Neural crest cell (in vitro differentiated cells): ENCODE data around the gene MED23. TPM values are rescaled to one million over a fixed set of nuclear protein-coding genes. Genes with fewer than 3 reads are reported as not detected.

Source experiments
- DNase-seq: peaks from one replicate; pipeline ENCODE4 v3.0.0; 2021; ENCODE audit warnings: low read depth, mixed read lengths, low spot score
- H3K27ac Mint-ChIP-seq: one replicate; pipeline ENCODE4 v1.8.0; 2021; ENCODE audit warnings: mild to moderate bottlenecking, mixed read lengths; ENCODE audit not compliant: unreplicated experiment
- H3K27me3 Mint-ChIP-seq: 2 replicates; pipeline ENCODE4 v1.8.0; 2021; ENCODE audit warnings: low read depth, mild to moderate bottlenecking, mixed read lengths
- H3K36me3 Mint-ChIP-seq: 2 replicates; pipeline ENCODE4 v1.8.0; 2021; ENCODE audit warnings: low read depth, mild to moderate bottlenecking, mixed read lengths
- H3K4me1 Mint-ChIP-seq: 2 replicates; pipeline ENCODE4 v1.8.0; 2021; ENCODE audit warnings: mixed read lengths
- H3K4me3 Mint-ChIP-seq: one replicate; pipeline ENCODE4 v1.8.0; 2021; ENCODE audit warnings: mild to moderate bottlenecking, mixed read lengths
- H3K9me3 Mint-ChIP-seq: 2 replicates; pipeline ENCODE4 v1.8.0; 2021; ENCODE audit warnings: mixed read lengths
- CTCF ChIP-seq: fragments of 200-600 bp; sonication (generic); conservative IDR thresholded peaks from 2 replicates; pipeline ENCODE4 v1.5.0; 2021; ENCODE audit warnings: antibody characterized with exemption, mild to moderate bottlenecking
- long read RNA-seq: library from polyadenylated mRNA; unstranded; transcript quantifications from one replicate; pipeline ENCODE4 v2.0.0, GENCODE V29; 2020
- total RNA-seq: library from RNA; stranded (reverse); gene quantifications from 2 replicates; pipeline ENCODE4 v1.2.1, GENCODE V29; 2021

Gene MED23
- total RNA-seq, result 30.0 and 30.5 TPM in 2 replicates
- long read RNA-seq, full-length matches to known transcripts, result 3 of 24 reads
- long read RNA-seq, partial matches to known transcripts, result 18 of 24 reads
- long read RNA-seq, other reads (novel, unspliced or antisense), result 3 of 24 reads

GRCh38 chr6:131627724-131628682 lies at the start of gene MED23:
TSS of gene MED23 (minus strand) at chr6:131628242. CDS start at chr6:131628049, 193 bp downstream.
- H3K4me3 Mint-ChIP-seq, result peak within 1 kb of the TSS; percentile 94
- H3K27ac Mint-ChIP-seq, result peak within 1 kb of the TSS; percentile 95
- peak; percentile 99 for DNase-seq
- H3K4me1 Mint-ChIP-seq, result peaks cover 26% of the 10 kb centered on the region
- H3K9me3 Mint-ChIP-seq, result no peaks in the 10 kb centered on the region
- H3K27me3 Mint-ChIP-seq, result peaks cover 4% of the 10 kb centered on the region
- H3K36me3 Mint-ChIP-seq, result no peaks in the 10 kb centered on the region
- TF ChIP-seq CTCF, result peak; percentile 94

GRCh38 chr6:131673184-131673583 lies 45.1 kb upstream of the MED23 start:
- peaks cover 4% of the 10 kb centered on the region for H3K9me3 Mint-ChIP-seq
- H3K36me3 Mint-ChIP-seq, result no peaks in the 10 kb centered on the region
- H3K4me3 Mint-ChIP-seq, result no peak overlapping the region

GRCh38 chr6:131669891-131670290 lies 41.8 kb upstream of the MED23 start:
- H3K4me3 Mint-ChIP-seq, result no peak overlapping the region
- H3K27me3 Mint-ChIP-seq, result no peaks in the 10 kb centered on the region
- DNase-seq, result no peak
- no peak for TF ChIP-seq CTCF
- H3K27ac Mint-ChIP-seq, result no peak overlapping the region
- H3K4me1 Mint-ChIP-seq, result peaks cover 4% of the 10 kb centered on the region
- peaks cover 2% of the 10 kb centered on the region for H3K9me3 Mint-ChIP-seq
- H3K36me3 Mint-ChIP-seq, result no peaks in the 10 kb centered on the region

More at GRCh38 chr6:131673184-131673583, 45.1 kb upstream of the MED23 start:
- no peak for TF ChIP-seq CTCF
- Mint-ChIP-seq H3K27me3 (no peaks in the 10 kb centered on the region), H3K4me1 (peaks cover 9% of the 10 kb centered on the region), H3K27ac (no peak overlapping the region)
- no peak for DNase-seq

- Mint-ChIP-seq H3K36me3 (no peaks in the 10 kb centered on the region), H3K27ac (no peak overlapping the region), H3K27me3 (no peaks in the 10 kb centered on the region), H3K4me1 (no peaks in the 10 kb centered on the region), H3K4me3 (no peak overlapping the region), H3K9me3 (no peaks in the 10 kb centered on the region)
- no peak for TF ChIP-seq CTCF
- DNase-seq, result no peak
Measured at GRCh38 chr6:131663578-131664165, 35.6 kb upstream of the MED23 start.

- no peak for DNase-seq
- Mint-ChIP-seq H3K4me3 (no peak overlapping the region), H3K36me3 (no peaks in the 10 kb centered on the region), H3K27ac (no peak overlapping the region), H3K27me3 (no peaks in the 10 kb centered on the region), H3K9me3 (no peaks in the 10 kb centered on the region), H3K4me1 (no peaks in the 10 kb centered on the region)
- no peak for TF ChIP-seq CTCF
Measured at GRCh38 chr6:131660195-131660594, 32.2 kb upstream of the MED23 start.
